Measurements from ENCODE around the gene ZNF530.

Gene ZNF530

DNA sequence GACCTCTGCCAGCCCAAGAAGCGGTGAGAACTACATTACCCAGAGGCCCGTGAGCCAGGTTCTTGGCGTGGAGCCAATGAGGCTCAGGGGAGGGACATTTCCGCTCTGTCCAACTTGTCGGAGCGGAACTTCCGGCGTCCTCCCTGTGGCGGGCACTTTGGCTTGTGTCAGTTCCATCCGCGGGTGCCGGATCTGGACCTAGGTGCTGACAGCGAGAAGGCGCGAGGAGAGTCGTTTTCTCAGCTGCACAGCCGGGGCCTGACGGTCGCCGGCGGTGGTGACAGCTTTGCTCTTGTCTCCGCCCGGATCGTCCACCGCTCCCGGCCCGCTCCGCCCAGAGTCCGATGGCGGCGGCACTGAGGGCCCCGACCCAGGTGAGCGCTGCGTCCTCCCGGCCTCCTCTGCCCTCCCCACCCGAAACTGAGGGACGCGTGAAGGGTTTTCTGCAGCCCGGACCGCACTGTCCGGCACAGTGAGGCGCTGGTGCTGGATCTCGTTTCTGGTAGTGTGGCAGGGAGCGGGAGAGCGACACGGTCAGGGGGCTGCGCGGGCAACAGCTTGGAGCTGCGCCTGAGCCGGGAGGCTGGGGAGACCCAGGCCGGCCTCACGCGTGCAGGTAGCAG lies at the start of gene ZNF530:
Gene ZNF530 (plus strand): TSS at position 125 of the 623 bp plus-strand sequence. CDS start 4,461 bp downstream, outside the sequence.
- peak; percentile 93 for DNase-seq (ENCODE audit: low read depth)

DNA sequence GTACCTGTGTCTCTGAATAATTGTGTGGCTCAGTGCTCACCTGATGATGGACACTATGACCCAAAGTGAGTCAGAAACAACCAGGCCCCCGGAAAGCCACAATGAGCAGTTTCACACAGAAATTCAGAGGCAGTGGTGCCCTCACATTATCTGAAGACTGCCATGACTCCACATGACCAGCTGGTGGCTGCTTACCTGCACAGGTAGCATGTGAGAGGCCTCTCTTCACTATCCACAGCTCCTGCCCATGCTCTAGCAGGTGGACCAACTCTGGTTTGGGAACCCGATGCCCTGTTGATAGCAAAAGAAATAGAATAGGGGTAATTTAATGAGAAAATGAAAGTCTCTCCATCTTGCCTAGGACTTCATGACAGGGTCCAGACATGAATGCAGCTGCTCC lies 47.3 kb upstream of the ZNF530 start:
- no peak for DNase-seq (ENCODE audit: low read depth)

DNA sequence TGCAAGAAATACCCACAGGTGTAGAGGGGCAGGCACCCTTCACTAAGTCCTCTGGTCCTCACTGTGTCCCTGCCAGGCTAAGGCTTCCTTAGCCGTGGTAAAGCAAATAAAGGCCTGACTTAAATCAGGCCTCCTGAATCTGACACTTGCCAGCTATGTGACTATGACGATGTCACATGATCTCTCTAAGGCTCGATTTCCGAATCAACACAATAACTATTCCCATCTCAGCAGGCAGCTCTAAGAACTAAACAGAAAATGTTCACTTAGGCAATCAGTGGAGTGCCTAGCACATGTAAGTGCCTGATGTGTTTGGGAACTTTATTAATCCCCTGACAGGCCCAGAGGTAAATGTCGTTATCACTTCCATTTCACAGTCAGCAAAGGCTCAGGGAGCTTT lies 42.0 kb upstream of the ZNF530 start:
- no peak for DNase-seq (ENCODE audit: low read depth)

DNA sequence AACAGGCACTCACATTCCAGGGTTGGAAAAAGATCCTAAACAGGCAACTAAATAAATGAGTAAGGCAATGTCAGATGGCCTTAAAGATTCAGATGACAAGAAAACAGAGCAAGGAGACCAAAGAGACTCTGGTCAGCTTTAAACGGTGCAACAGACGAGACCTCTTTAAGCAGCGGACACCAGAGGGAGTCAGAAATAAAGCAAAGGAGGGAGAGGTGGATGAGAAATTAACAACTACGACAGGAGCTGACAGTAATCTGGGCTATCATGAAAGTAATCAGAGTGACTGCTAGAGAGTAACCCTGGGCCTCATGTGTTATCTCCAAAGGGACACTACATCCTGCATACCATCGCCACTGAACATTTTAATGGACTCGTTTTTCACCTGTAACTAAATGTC lies 41.2 kb upstream of the ZNF530 start:
- DNase-seq (ENCODE audit: low read depth), result peak; percentile 29

DNA sequence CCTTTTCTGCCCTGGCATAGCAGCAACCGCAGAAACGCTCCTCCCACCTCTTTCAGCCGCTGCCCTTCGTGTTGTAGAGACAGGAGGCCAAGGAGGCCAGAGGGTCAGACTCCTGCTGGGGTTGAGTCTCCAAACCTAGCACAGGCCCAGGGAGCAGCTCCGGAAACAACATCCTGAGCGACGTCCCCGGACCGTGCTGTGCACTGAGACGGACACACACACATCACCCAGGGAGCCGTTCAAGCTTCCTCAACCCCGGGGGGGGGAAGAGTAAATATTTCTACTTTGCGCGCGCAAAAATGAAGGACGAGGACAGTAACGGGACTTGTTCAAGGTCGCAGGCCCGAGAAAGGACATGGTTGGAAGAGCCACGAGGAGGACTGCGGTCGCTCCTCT lies 40.7 kb upstream of the ZNF530 start:
- peak; percentile 40 for DNase-seq (ENCODE audit: low read depth)

DNA sequence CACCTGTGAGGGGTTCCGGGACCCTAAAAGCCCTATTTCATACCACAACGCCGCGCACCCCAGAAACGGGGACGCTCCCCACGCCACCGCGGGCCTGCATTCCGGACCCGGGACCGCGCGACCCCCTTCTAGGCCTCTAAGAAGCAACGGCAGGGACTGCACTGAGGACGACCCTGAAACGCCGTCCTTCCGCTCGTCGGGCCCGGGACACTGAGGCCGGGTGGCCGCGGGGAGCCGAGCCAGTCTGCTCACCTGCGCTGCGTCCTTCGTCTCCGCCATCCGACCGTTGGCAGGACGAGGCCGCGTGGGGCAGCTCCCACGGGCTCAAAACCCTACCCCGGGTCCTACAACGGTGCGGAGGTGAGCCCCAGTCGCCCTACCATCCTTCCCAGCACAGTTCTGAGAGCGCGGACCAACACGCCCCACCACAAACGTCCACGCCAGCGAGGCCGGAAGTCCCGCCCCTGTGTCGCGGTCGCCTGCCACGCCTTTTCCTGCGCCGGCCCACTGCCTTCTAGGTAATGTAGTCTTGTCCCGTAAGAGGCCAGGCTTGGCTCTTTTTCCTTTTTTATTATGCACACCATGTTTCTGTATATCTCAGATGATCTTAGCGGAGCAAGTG lies 40.2 kb upstream of the ZNF530 start, which contains the start of gene ZNF550:
Gene ZNF550 (minus strand): TSS at position 460 of the 622 bp plus-strand sequence. CDS start 181 bp downstream, at position 279.
- peak; percentile 89 for DNase-seq (ENCODE audit: low read depth)

DNA sequence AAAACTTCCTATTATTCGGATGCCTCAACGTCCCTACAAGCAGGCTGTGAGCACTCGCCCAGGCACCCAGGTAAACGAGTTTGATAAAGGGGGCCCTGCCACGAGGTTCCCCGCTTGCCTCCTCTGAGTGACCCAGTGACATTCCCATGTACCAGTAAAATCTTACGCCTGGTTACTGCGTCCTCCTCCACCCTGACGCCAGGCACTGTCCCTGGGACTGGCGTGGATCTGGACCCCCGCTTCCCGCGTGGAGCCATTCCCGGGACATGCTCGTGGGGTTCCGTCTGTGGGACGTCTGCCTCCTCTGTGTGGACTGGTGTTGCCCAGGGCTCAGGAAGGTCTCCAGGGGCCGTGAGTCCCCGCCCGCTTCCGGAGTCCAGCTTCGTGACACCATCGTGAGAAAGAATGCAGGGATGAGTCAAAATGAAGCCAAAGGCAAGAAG lies 39.6 kb upstream of the ZNF530 start:
- DNase-seq (ENCODE audit: low read depth), result peak; percentile 93

GRCh38 chr19:57563547-57563946 lies 36.1 kb upstream of the ZNF530 start:
- DNase-seq (ENCODE audit: low read depth), result no peak

DNA sequence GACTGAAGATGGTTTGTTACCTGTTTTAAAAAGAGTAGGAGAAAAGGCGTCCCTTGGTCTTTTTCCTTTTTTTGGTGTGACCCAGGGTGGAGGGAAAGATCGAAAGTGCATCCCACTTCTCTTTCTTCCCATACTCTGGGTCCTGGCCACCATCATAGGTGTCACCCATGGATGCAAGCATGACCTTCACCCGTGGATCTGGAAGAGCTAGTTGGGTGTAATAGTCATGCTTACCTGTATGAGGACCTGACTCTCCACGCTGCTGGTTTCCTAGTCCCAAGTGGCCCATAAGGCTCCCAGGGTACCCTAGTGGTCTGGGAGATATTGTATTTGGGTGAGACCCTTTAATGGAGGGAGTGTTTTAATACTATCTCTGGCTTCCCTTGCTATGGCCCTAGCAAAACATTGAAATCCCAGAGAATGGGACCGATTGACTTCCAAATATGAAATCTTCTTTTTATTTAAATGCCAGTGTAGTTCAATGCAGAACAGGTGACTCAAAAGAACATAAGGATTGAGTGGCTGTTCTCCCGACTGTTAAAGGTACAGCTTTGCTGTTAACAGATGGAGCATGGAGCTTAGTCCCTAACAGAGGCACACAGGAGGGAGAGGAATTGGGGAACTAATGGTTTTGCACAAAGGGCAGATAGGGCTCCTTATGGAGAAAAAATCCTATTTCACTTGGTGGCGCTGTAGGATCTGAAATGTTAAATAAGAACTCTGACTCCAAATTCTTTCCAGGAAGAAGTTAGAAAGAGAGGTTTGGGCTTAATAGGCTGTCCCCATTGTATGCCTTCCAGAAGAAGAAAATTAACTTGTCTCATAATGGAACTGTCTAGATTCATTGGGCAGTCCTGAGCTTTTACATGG lies 33.1 kb upstream of the ZNF530 start:
- peak; percentile 13 for DNase-seq (ENCODE audit: low read depth)

GRCh38 chr19:57570707-57571106 lies 29.0 kb upstream of the ZNF530 start:
- DNase-seq (ENCODE audit: low read depth), result no peak

DNA sequence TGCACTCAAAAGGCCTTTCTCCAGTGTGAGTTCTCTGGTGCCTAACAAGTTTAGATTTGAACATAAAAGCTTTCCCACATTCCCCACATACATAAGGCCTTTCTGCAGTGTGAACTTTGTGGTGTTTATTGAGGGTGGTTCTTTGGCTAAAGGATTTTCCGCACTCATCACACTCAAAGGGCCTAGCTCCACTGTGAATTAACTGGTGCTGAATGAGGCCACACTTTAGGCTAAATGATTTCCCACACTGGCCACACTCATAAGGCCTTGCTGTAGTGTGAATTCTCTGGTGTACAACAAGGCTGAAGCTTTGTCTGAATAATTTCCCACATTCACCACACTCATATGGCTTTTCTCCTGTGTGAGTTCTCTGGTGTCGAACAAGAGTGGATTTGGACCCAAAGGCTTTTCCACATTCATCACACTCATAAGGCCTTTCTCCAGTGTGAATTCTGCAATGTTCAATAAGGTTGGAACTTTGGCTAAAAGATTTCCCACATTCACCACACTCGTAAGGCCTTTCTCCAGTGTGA lies 27.2 kb upstream of the ZNF530 start:
- no peak for DNase-seq (ENCODE audit: low read depth)

DNA sequence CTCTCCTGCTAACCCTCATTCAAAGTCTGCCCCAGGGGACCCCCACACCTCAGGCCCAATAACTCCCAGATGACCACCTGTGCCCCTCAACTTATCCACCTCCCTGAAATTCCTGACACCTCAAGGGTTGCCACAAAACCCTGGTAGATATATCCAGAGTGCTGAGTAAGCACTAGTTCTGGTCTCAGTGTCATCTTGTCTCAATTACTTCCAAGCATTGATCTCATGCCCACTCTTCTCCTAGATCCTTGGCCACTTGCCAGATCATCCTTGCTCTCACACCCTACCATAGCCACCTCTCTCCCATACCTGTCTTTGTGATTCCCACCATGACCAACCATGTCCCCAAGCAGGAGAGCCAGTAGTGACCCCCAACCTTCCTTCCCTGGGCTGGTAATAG lies 23.0 kb upstream of the ZNF530 start:
- DNase-seq (ENCODE audit: low read depth), result no peak

DNA sequence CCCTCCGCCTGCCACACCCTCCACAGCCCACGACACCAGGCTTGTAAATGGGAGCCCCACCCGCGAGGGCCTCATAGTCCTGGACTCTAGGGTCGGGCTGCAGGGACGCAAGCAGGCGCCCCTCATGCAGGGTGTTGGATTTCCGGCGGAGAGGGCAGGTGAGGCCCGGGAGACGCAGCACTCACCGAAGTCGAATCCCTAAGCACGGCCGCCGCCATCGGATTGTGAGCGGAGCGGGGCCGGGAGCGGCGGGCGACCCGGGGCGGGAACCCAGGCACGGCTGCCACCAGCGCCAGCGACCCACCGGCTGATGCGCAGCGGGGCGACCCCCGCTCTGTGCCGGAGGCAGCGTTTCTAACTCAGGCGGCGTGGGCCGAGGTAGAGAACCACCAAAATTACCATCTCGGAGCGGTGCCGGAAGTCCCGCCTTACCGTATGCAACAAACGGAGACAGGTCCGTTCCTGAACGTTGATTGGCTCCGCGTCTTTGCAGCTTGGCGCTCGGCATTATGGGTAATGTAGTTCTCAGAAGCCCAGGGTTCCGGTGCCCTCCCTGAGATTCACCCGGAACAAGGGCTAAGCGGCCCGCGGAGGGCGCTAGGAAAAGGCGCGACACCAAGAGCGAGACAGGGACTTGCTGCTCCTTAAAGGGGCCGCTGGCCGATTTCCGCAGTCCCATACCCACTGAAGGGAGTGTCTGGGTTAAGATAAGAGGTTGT lies 21.0 kb upstream of the ZNF530 start, which contains the start of gene ZNF416:
Gene ZNF416 (minus strand): TSS at position 425 of the 719 bp plus-strand sequence. CDS start 207 bp downstream, at position 218.
- peak; percentile 99 for DNase-seq (ENCODE audit: low read depth)

- no peak for DNase-seq (ENCODE audit: low read depth)
Measured at GRCh38 chr19:57583104-57583520, 16.6 kb upstream of the ZNF530 start.

DNA sequence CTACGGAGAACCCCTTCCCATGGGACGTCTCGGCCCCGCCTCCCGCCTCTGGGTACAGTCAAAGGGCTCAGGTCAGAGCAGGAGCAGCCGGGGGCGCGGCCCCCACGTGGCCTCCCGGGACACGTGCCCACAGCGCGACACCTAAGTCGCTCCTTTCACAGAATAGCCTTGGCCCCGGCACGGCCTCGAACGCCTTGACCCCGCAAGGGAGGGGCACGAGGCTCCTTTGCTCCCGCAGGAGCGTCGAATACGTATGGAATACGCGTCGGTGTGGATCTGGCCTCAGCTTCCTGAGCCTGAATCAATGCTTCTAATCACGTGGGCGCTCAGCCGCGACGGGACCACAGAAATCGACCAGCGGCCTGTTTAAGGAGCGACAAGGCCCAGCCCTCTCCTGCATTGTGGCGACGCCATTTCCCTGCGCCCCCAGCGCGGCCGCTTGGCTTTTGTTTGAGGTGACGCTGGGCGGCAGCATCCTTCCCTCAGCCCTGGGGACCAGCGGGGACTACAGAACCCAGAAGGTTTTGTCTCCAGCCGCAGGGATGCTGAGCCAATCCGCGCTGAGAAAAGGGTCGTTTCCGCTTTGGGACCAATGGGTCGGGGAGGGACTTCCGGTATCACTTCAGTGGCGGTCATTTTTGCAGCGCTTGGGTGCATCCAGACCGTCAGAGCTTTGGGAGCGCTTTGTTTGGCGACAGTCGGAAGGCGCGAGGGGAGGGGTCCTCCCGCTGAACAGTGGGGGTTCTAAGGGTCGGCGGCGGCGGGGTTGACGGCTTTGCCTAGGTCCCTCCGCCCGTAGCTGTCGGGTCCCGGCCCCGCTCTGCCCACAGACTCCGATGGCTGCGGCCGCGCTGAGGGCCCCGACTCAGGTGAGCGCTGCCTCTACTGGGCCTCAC lies 15.9 kb upstream of the ZNF530 start, which contains the start of gene ZIK1:
Gene ZIK1 (plus strand): TSS at position 625 of the 896 bp plus-strand sequence. CDS start 212 bp downstream, at position 837.
- DNase-seq (ENCODE audit: low read depth), result peak; percentile 94

GRCh38 chr19:57587529-57587928 lies 12.2 kb upstream of the ZNF530 start:
- peak; percentile 80 for DNase-seq (ENCODE audit: low read depth)

DNA sequence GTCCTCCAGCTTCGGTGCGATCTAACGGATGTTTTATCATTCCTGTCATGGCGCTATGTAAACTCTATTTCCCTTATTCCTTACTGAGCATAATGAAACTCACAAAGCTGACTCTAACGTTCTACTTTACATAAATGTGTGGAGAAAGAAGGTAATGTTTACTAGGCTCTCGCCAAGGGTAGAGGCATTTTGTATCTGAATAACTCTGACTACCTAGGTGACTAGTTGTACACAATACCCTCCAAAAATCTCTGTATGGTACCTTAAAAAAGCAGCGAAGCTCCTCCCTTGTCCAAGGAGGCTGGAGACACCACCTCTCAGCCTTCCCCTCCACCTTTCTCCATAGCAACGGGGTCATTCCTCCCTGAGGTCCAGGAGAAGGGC lies 316 bp upstream of the ZNF530 start:
- no peak for DNase-seq (ENCODE audit: low read depth)

DNA sequence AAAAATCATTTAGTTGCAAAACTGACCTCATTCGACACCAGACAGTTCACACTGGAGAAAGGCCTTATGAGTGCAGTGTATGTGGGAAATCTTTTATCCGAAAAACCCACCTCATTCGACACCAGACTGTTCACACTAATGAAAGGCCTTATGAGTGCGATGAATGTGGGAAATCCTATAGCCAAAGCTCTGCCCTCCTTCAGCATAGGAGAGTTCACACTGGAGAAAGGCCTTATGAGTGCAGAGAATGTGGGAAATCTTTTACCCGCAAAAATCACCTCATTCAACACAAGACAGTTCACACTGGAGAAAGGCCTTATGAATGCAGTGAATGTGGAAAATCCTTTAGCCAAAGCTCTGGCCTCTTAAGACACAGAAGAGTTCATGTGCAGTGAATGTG lies 7.2 kb downstream of the ZNF530 start:
- no peak for DNase-seq (ENCODE audit: low read depth)

DNA sequence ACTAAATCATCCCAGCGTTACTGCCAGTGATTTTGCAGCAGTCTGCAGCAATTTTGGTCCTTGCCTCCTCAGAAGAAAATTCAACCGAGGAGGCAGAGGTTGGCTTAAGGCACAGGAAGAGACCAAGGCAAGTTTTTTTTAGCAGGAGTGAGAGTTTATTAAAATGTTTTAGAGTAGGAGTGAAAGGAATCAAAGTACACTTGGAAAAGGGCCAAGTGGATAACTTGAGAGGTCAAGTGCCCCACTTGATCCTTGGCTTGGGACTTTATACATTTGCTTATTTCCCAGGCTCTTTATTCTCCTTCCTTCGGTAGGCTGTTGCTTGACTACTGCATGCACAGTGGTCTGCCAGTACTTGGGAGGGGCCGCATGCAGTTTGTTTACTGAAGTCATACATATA lies 11.4 kb downstream of the ZNF530 start:
- no peak for DNase-seq (ENCODE audit: low read depth)

- DNase-seq (ENCODE audit: low read depth), result peak; percentile 90
Measured at GRCh38 chr19:57613941-57614743, 14.5 kb downstream of the ZNF530 start, which contains the start of gene ZNF134. ZNF134 (plus strand) TSS chr19:57614242; CDS start chr19:57619469, 5,227 bp downstream.
